Measurements from ENCODE around the gene PLRG1.

Gene PLRG1

DNA sequence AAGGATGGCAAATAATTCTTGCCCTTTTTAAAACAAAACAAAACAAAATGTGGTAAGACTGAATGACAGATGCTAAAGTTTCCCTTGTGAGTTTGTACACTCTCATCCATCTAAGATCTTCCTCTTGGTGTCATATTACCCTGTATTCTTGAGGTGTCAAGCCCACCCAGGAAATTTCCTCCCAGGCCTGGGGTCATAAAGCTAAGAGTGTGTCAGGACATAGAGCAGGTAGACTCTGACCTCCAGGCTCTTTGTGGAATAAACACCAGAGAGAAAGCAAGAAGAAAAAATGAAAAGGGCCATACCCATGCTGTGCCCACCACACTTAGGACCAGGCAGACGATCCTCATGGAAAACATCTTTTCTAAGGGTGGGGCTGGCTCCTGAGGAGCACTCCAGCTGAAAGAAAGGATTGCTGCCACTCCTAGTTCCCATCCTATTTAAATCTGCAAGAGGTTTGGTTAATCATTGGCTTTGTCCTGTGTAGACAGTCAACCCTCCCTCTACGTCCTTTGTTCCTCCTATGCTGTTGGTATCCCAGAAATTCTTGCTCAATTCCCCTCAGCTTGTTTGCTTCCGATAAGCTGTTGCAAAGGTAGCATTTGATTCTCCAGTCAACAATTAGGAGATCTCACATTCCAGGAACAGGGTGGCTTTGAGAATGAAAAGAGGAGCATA, 40.3 kb upstream of the PLRG1 start, which contains the start of gene FGA:
FGA (minus strand) TSS at position 414 of the 678 bp plus-strand sequence; CDS start at position 359, 55 bp downstream.
- H4K20me1 ChIP-seq (ENCODE audit: insufficient read depth, low read length) = no peaks in the 10 kb centered on the region
- no peak within 1 kb of the TSS for H3K27ac ChIP-seq (ENCODE audit: low read length)
- DNase-seq = no peak
- H3K79me2 ChIP-seq (ENCODE audit: low read length) = no peaks in the 10 kb centered on the region
- H2AFZ ChIP-seq (ENCODE audit: low read length) = no peak within 1 kb of the TSS
- no peak within 1 kb of the TSS for H3K4me3 ChIP-seq (ENCODE audit: low read length)
- H3K27me3 ChIP-seq (replicated peaks; ENCODE audit: insufficient read depth, low read length) = no peaks in the 10 kb centered on the region
- H3K4me1 ChIP-seq (ENCODE audit: low read length) = no peaks in the 10 kb centered on the region
- no peak within 1 kb of the TSS for H3K4me2 ChIP-seq (ENCODE audit: low read depth, low read length)
- no peaks in the 10 kb centered on the region for H3F3A ChIP-seq (ENCODE audit: insufficient read depth, low read length)
- no peak within 1 kb of the TSS for H3K9ac ChIP-seq (ENCODE audit: low read length)
- TF ChIP-seq EZH2phosphoT487 (IDR thresholded peaks at IDR 0.05; ENCODE audit: low read length) = no peak
- TF ChIP-seq EZH2 (optimal IDR thresholded peaks at IDR 0.05; ENCODE audit: low read depth, low read length) = no peak
- TF ChIP-seq, protein P1, sequence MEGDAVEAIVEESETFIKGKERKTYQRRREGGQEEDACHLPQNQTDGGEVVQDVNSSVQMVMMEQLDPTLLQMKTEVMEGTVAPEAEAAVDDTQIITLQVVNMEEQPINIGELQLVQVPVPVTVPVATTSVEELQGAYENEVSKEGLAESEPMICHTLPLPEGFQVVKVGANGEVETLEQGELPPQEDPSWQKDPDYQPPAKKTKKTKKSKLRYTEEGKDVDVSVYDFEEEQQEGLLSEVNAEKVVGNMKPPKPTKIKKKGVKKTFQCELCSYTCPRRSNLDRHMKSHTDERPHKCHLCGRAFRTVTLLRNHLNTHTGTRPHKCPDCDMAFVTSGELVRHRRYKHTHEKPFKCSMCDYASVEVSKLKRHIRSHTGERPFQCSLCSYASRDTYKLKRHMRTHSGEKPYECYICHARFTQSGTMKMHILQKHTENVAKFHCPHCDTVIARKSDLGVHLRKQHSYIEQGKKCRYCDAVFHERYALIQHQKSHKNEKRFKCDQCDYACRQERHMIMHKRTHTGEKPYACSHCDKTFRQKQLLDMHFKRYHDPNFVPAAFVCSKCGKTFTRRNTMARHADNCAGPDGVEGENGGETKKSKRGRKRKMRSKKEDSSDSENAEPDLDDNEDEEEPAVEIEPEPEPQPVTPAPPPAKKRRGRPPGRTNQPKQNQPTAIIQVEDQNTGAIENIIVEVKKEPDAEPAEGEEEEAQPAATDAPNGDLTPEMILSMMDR (IDR thresholded peaks at IDR 0.05; ENCODE audit: low read length) = no peak
- H3K9me3 ChIP-seq (replicated peaks; ENCODE audit: insufficient read depth, low read length) = no peaks in the 10 kb centered on the region
- no peaks in the 10 kb centered on the region for H3K9me2 ChIP-seq (replicated peaks; ENCODE audit: insufficient read depth, low read length)
- H3K36me3 ChIP-seq (replicated peaks; ENCODE audit: insufficient read depth, low read length) = no peaks in the 10 kb centered on the region

DNA sequence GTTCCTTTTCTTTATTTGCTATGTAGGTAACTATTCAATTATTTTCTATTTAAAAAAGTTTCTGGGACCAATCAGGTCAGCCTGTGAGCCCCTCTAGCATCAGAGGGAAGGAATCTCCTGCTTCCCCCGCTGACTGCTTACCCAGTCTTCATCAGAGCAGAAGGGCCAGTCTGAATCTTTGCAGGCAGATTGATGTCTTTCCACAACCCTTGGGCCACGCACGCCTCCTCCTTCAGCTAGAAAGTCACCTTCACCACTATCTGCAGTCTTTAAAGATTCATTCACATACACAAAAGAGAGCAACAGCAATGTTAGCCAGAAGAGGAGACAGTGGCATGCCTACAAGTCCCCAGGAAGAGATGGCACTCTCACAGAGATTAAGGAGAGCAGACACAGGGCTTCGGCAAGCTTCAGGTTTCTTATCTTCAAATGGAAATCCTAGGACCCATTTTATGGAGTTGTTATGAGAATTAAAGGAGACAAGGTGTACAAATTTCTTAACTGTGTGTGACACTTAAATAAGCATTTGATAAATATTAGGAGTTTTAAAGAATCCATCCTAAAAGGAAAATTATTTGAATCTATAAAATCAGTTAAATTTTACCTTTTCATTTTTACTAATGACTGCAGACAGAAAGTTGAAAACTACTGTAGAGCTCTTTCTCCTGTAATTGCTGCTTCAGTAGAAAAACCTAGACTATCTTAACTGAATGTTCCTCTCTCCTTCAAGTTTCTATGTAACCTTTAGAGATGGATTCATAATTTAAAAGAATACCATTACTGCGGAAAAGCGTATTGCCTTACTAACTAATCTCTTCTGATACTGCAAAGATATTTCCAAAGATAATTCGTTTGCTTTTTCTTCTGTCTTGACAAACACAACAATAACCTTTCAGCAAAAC, 39.3 kb upstream of the PLRG1 start:
- Histone ChIP-seq H3K4me3 (ENCODE audit: low read length) (no peak overlapping the region), H2AFZ (ENCODE audit: low read length) (no peak overlapping the region)

DNA sequence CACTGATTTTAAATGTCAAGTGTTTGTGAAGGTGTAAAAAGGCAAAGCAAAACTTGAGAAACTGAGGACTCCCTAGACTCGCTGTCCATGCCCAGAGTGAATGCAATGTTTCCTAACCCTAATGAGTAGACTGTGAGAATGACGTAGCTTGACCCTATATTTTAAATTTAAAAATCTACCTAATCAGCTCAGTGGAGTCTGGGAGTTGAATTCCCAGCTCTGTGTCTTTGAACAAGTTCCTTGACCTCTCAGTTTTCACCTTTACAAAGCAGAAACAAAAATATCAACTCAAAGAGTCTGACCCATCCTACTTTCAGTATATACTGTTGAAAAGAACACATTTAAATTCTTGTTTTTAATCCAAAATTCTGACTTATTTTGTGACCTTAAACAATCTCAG, 38.0 kb upstream of the PLRG1 start:
- H3F3A ChIP-seq (ENCODE audit: insufficient read depth, low read length) = no peaks in the 10 kb centered on the region
- DNase-seq = no peak
- H3K4me3 ChIP-seq (ENCODE audit: low read length) = no peak overlapping the region
- no peaks in the 10 kb centered on the region for H3K9me2 ChIP-seq (replicated peaks; ENCODE audit: insufficient read depth, low read length)
- H3K36me3 ChIP-seq (replicated peaks; ENCODE audit: insufficient read depth, low read length) = no peaks in the 10 kb centered on the region
- H3K9me3 ChIP-seq (replicated peaks; ENCODE audit: insufficient read depth, low read length) = no peaks in the 10 kb centered on the region
- H3K27ac ChIP-seq (ENCODE audit: low read length) = no peak overlapping the region
- no peaks in the 10 kb centered on the region for H3K79me2 ChIP-seq (ENCODE audit: low read length)
- no peaks in the 10 kb centered on the region for H4K20me1 ChIP-seq (ENCODE audit: insufficient read depth, low read length)
- H2AFZ ChIP-seq (ENCODE audit: low read length) = no peak overlapping the region
- TF ChIP-seq EZH2 (optimal IDR thresholded peaks at IDR 0.05; ENCODE audit: low read depth, low read length) (no peak), EZH2phosphoT487 (IDR thresholded peaks at IDR 0.05; ENCODE audit: low read length) (no peak)
- TF ChIP-seq, protein P1 (IDR thresholded peaks at IDR 0.05; ENCODE audit: low read length) = no peak
- H3K4me1 ChIP-seq (ENCODE audit: low read length) = no peaks in the 10 kb centered on the region
- no peak overlapping the region for H3K4me2 ChIP-seq (ENCODE audit: low read depth, low read length)
- H3K9ac ChIP-seq (ENCODE audit: low read length) = no peak overlapping the region
- H3K27me3 ChIP-seq (replicated peaks; ENCODE audit: insufficient read depth, low read length) = no peaks in the 10 kb centered on the region

More for the DNA sequence above, 39.3 kb upstream of the PLRG1 start:
- H3K4me2 ChIP-seq (ENCODE audit: low read depth, low read length) = no peak overlapping the region
- DNase-seq = no peak
- no peaks in the 10 kb centered on the region for H3F3A ChIP-seq (ENCODE audit: insufficient read depth, low read length)
- H4K20me1 ChIP-seq (ENCODE audit: insufficient read depth, low read length) = no peaks in the 10 kb centered on the region
- H3K27ac ChIP-seq (ENCODE audit: low read length) = no peak overlapping the region
- TF ChIP-seq, protein P1 (IDR thresholded peaks at IDR 0.05; ENCODE audit: low read length) = no peak
- TF ChIP-seq EZH2 (optimal IDR thresholded peaks at IDR 0.05; ENCODE audit: low read depth, low read length) (no peak), EZH2phosphoT487 (IDR thresholded peaks at IDR 0.05; ENCODE audit: low read length) (no peak)
- H3K36me3 ChIP-seq (replicated peaks; ENCODE audit: insufficient read depth, low read length) = no peaks in the 10 kb centered on the region
- no peaks in the 10 kb centered on the region for H3K9me2 ChIP-seq (replicated peaks; ENCODE audit: insufficient read depth, low read length)
- no peaks in the 10 kb centered on the region for H3K27me3 ChIP-seq (replicated peaks; ENCODE audit: insufficient read depth, low read length)
- H3K4me1 ChIP-seq (ENCODE audit: low read length) = no peaks in the 10 kb centered on the region
- H3K9ac ChIP-seq (ENCODE audit: low read length) = no peak overlapping the region
- H3K79me2 ChIP-seq (ENCODE audit: low read length) = no peaks in the 10 kb centered on the region
- H3K9me3 ChIP-seq (replicated peaks; ENCODE audit: insufficient read depth, low read length) = no peaks in the 10 kb centered on the region
